GM12878 (cell line): Measurements from ENCODE around the gene ARHGAP30. TPM values are rescaled to one million over a fixed set of nuclear protein-coding genes. Genes with fewer than 3 reads are reported as not detected.
A peak's percentile ranks its signal among the peaks of the same experiment; 100 is the strongest.

ENCODE experiments used
- ATAC-seq: fragments of 200-7000 bp; cut with Tn5 transposase; 3 replicates; pipeline ENCODE4 v1.9.1; 2020; ENCODE audit warnings: mild to moderate bottlenecking, moderate library complexity
- BruUV-seq: library from RNA; stranded (reverse); fragments of 400-500 nt; replicated peaks from 2 replicates; lab custom pipeline; 2021; lab: Mats Ljungman, UMichigan
- CTCF ChIA-PET: fragments of 300-600 bp; sonication (Branson Sonifier 250); formaldehyde crosslinking; extraction: SDS; loops from one replicate; lab custom pipeline; 2021; ENCODE audit warnings: inconsistent platforms; lab: Yijun Ruan, JAX
- POLR2A ChIA-PET: fragments of 350-600 bp; formaldehyde crosslinking; extraction: SDS; loops from one replicate; lab custom pipeline; 2021; ENCODE audit warnings: inconsistent platforms; lab: Charles Lee
- RAD21 ChIA-PET: fragments of 300-600 bp; sonication (Branson Sonifier 250); formaldehyde crosslinking; loops from one replicate; lab custom pipeline; 2023; ENCODE audit warnings: antibody characterized with exemption; ENCODE audit not compliant: unreplicated experiment; lab: Charles Lee
- SMC1A ChIA-PET: fragments of 300-600 bp; sonication (Branson Sonifier 250); formaldehyde crosslinking; loops from one replicate; lab custom pipeline; 2023; ENCODE audit not compliant: unreplicated experiment, uncharacterized antibody; lab: Charles Lee
- DNase-seq: peaks from one replicate; pipeline ENCODE4 v3.0.0-alpha.2; 2011; ENCODE audit warnings: low read depth, low spot score
- FAIRE-seq: peaks from 3 replicates; lab custom pipeline; 2011; peaks lifted over from hg19 to GRCh38; lab: Jason Lieb, UNC
- H2AFZ ChIP-seq: 2 replicates; pipeline ENCODE4 v1.6.0; 2011; ENCODE audit warnings: low read depth, low read length, control low read depth; ENCODE audit not compliant: control insufficient read depth
- H3K27ac ChIP-seq: 2 replicates; pipeline ENCODE4 v1.5.1; 2011; ENCODE audit warnings: control low read depth; ENCODE audit not compliant: control insufficient read depth, insufficient read depth
- H3K27me3 ChIP-seq, 2 experiments: replicated peaks in 1 of 2; 2 replicates each; pipeline versions ENCODE4 v1.6.0 to v1.6.1; 2011; ENCODE audit warnings: low read length in 1 of 2; ENCODE audit not compliant: control insufficient read depth in 2 of 2, insufficient read depth in 2 of 2
- H3K36me3 ChIP-seq, 2 experiments: 2 replicates each; pipeline ENCODE4 v1.5.1; 2011; ENCODE audit warnings: low read length in 1 of 2; ENCODE audit not compliant: control insufficient read depth in 2 of 2, insufficient read depth in 2 of 2
- H3K4me1 ChIP-seq: 2 replicates; pipeline ENCODE4 v1.6.1; 2011; ENCODE audit warnings: mild to moderate bottlenecking, low read length, moderate library complexity, mixed read lengths; ENCODE audit not compliant: control insufficient read depth, insufficient read depth
- H3K4me2 ChIP-seq: 2 replicates; pipeline ENCODE4 v1.6.0; 2011; ENCODE audit warnings: control low read depth; ENCODE audit not compliant: control insufficient read depth, insufficient read depth
- H3K4me3 ChIP-seq: fragments of 200-600 bp; sonication (generic); 2 replicates; pipeline ENCODE4 v1.5.1; 2016
- H3K79me2 ChIP-seq: 2 replicates; pipeline ENCODE4 v1.6.0; 2011; ENCODE audit warnings: low read length; ENCODE audit not compliant: control insufficient read depth, insufficient read depth
- H3K9ac ChIP-seq: 2 replicates; pipeline ENCODE4 v1.8.0; 2011; ENCODE audit warnings: low read length, control low read depth, mixed read lengths; ENCODE audit not compliant: control insufficient read depth, insufficient read depth
- H3K9me3 ChIP-seq: replicated peaks from 3 replicates; pipeline ENCODE4 v1.5.1; 2011; ENCODE audit warnings: mild to moderate bottlenecking, low read length; ENCODE audit not compliant: control insufficient read depth, insufficient read depth
- H4K20me1 ChIP-seq: 2 replicates; pipeline ENCODE4 v1.6.0; 2011; ENCODE audit not compliant: control insufficient read depth, insufficient read depth
- FOXK2 ChIP-seq: fragments of 450-650 bp; IDR thresholded peaks from 2 replicates; pipeline ENCODE4 v1.6.1; 2017; ENCODE audit warnings: mild to moderate bottlenecking, moderate library complexity
- IKZF1 ChIP-seq: fragments of 450-650 bp; conservative IDR thresholded peaks from 2 replicates; pipeline ENCODE4 v1.6.1; 2017; ENCODE audit warnings: antibody characterized with exemption, mild to moderate bottlenecking
- PAX5 ChIP-seq: IDR thresholded peaks from 2 replicates; pipeline ENCODE4 v1.6.1; 2011; ENCODE audit warnings: low read depth, low read length, borderline replicate concordance
- POLR2AphosphoS5 ChIP-seq: IDR thresholded peaks from 2 replicates; pipeline ENCODE4 v1.6.1; 2011; ENCODE audit warnings: mild to moderate bottlenecking, low read length, inconsistent platforms
- RELA ChIP-seq: fragments of 450-650 bp; IDR thresholded peaks from 2 replicates; pipeline ENCODE4 v1.8.0; 2014; ENCODE audit warnings: borderline replicate concordance; ENCODE audit not compliant: partially characterized antibody
- TAF1 ChIP-seq: IDR thresholded peaks from 2 replicates; pipeline ENCODE4 v1.6.1; 2011; ENCODE audit warnings: mild to moderate bottlenecking, low read depth, low read length, borderline replicate concordance
- TARDBP ChIP-seq: IDR thresholded peaks from 2 replicates; pipeline ENCODE4 v1.6.1; 2016; ENCODE audit warnings: borderline replicate concordance
- WGBS: methylation state at CpG from one replicate; pipeline ENCODE4 v1.1.6; 2016; ENCODE audit warnings: low lambda C conversion rate; ENCODE audit not compliant: insufficient replicate concordance, insufficient coverage; ENCODE audit errors: missing lambda C conversion rate; 5-methylcytosine and 5-hydroxymethylcytosine counted together
- in situ Hi-C: fragments of 300-500 bp; cut with MboI; formaldehyde crosslinking; loops from 9 replicates; pipeline ENCODE4 v1.14.3; 2018; ENCODE audit warnings: mixed read lengths
- intact Hi-C: fragments of 100-400 bp; cut with micrococcal nuclease; formaldehyde crosslinking; loops from one replicate; pipeline ENCODE4 v1.14.2; 2022; ENCODE audit not compliant: unreplicated experiment
- polyA plus RNA-seq, 11 experiments: library from polyadenylated mRNA; depleted of rRNA in 4 of 11; unstranded in 6 of 11; stranded (reverse) in 5 of 11; fragments of >200 nt; fragmentation: Nextera tagmentation in 4 of 11; fragmentation: Illumina TruSeq in 1 of 11; extraction: Ambion mirVana in 4 of 11; extraction: Trizol in 1 of 11; gene quantifications; 1 replicate in 1 of 11; 2 replicates in 10 of 11; pipeline versions ENCODE4 v1.2.1 to v1.2.3, GENCODE V29; 2011 to 2016; ENCODE audit warnings: inconsistent platforms in 2 of 11, missing spikeins in 2 of 11, low read depth in 1 of 11
- total RNA-seq, 4 experiments: library from RNA; depleted of rRNA in 3 of 4; stranded (reverse); fragments of >200 nt in 3 of 4; fragmentation: Illumina TruSeq in 1 of 4; extraction: Trizol in 1 of 4; gene quantifications; 2 replicates each; pipeline versions ENCODE4 v1.2.1 to v1.2.3, GENCODE V29; 2013 to 2021
- TF ChIP-seq, protein P1 (sequence below): IDR thresholded peaks from 2 replicates; pipeline ENCODE4 v1.6.1; 2012; ENCODE audit warnings: improper control_type of control experiment, low read depth, low read length; ENCODE audit not compliant: insufficient replicate concordance
- TF ChIP-seq, protein P2 (sequence below): IDR thresholded peaks from 2 replicates; pipeline ENCODE4 v1.6.1; 2012; ENCODE audit warnings: low read depth, low read length, improper control_type of control experiment
- TF ChIP-seq, protein P3 (sequence below): IDR thresholded peaks from 2 replicates; pipeline ENCODE4 v1.6.1; 2011; ENCODE audit warnings: borderline replicate concordance, low read depth, mild to moderate bottlenecking, moderate library complexity, low read length; ENCODE audit not compliant: insufficient read depth, poor library complexity, severe bottlenecking
- TF ChIP-seq, protein P4 (sequence below): IDR thresholded peaks from 2 replicates; pipeline ENCODE4 v1.6.1; 2011; ENCODE audit warnings: low read depth, mild to moderate bottlenecking, low read length, moderate library complexity, borderline replicate concordance; ENCODE audit errors: extremely low read depth
- TF ChIP-seq, protein P5 (sequence below): fragments of 150-350 bp; IDR thresholded peaks from 2 replicates; pipeline ENCODE4 v1.6.1; 2014; ENCODE audit warnings: mild to moderate bottlenecking, low read depth, low read length

ARHGAP30 gene
- total and polyA plus RNA-seq, 10 of the 15 experiments (the other 5 are each of a cell fraction or from before 2014, with no cell fraction given), result 12.9 to 143 (median 76.3) TPM

DNA sequence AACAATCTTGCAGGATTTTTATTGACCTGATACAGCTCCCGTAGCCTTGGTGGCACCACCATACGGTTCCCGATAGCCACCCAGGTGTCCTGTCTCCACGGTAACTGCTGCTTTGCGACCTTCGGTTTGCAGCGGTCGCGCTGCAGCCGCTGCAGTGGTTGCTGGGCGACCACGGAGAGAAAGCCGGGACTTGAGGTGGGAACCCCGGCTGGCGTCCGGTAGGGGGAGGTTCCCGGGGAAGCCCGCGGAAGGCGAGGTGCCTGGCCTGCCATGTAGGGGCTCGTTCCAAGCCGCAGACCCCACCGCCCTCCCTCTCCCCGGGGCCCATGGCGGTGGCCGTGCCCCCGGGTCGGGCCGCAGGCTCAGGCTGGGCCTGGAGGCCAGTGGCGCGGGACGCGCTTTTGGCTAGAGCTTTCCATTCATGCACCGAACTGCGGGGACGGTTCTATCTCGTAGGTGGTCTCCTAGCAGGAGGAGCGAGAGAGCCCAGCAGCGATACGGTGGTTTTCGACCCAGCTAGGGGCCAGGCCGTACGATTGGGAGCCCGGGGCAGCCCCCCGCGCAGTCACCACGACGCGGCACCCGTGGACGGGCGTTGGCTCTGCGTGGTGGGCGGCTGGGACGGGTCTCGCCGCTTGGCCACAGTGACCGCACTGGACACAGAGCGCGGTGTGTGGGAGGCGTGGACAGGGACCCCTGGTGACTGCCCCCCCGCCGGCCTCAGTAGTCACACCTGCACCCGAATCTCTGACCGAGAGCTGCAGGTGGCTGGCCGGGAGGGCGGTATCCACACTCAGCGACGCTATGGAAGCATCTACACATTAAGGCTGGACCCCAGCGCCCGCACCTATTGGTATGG is 28.7 kb upstream of the ARHGAP30 start, which contains the start of gene KLHDC9:
Gene KLHDC9 (plus strand): TSS at position 152 of the 859 bp plus-strand sequence. CDS start 175 bp downstream, at position 327.
- WGBS, result 7% methylated on average over 71 of the region's 71 CpGs
- peak within 1 kb of the TSS; percentile 98 for H3K4me2 ChIP-seq
- TF ChIP-seq, protein P1, sequence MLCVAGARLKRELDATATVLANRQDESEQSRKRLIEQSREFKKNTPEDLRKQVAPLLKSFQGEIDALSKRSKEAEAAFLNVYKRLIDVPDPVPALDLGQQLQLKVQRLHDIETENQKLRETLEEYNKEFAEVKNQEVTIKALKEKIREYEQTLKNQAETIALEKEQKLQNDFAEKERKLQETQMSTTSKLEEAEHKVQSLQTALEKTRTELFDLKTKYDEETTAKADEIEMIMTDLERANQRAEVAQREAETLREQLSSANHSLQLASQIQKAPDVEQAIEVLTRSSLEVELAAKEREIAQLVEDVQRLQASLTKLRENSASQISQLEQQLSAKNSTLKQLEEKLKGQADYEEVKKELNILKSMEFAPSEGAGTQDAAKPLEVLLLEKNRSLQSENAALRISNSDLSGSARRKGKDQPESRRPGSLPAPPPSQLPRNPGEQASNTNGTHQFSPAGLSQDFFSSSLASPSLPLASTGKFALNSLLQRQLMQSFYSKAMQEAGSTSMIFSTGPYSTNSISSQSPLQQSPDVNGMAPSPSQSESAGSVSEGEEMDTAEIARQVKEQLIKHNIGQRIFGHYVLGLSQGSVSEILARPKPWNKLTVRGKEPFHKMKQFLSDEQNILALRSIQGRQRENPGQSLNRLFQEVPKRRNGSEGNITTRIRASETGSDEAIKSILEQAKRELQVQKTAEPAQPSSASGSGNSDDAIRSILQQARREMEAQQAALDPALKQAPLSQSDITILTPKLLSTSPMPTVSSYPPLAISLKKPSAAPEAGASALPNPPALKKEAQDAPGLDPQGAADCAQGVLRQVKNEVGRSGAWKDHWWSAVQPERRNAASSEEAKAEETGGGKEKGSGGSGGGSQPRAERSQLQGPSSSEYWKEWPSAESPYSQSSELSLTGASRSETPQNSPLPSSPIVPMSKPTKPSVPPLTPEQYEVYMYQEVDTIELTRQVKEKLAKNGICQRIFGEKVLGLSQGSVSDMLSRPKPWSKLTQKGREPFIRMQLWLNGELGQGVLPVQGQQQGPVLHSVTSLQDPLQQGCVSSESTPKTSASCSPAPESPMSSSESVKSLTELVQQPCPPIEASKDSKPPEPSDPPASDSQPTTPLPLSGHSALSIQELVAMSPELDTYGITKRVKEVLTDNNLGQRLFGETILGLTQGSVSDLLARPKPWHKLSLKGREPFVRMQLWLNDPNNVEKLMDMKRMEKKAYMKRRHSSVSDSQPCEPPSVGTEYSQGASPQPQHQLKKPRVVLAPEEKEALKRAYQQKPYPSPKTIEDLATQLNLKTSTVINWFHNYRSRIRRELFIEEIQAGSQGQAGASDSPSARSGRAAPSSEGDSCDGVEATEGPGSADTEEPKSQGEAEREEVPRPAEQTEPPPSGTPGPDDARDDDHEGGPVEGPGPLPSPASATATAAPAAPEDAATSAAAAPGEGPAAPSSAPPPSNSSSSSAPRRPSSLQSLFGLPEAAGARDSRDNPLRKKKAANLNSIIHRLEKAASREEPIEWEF, result peak; percentile 80
- TF ChIP-seq, protein P2, sequence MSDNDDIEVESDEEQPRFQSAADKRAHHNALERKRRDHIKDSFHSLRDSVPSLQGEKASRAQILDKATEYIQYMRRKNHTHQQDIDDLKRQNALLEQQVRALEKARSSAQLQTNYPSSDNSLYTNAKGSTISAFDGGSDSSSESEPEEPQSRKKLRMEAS, result peak; percentile 27; the same call in 1 of the 2 replicates
- TF ChIP-seq POLR2AphosphoS5 (peak; percentile 35; the same call in 1 of the 2 replicates), TARDBP (no peak), IKZF1 (no peak), FOXK2 (no peak), RELA (peak; percentile 56), PAX5 (peak; percentile 57; the same call in 1 of the 2 replicates), TAF1 (no peak)
- TF ChIP-seq, protein P3, sequence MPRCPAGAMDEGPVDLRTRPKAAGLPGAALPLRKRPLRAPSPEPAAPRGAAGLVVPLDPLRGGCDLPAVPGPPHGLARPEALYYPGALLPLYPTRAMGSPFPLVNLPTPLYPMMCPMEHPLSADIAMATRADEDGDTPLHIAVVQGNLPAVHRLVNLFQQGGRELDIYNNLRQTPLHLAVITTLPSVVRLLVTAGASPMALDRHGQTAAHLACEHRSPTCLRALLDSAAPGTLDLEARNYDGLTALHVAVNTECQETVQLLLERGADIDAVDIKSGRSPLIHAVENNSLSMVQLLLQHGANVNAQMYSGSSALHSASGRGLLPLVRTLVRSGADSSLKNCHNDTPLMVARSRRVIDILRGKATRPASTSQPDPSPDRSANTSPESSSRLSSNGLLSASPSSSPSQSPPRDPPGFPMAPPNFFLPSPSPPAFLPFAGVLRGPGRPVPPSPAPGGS, result peak; percentile 59
- TF ChIP-seq, protein P4, sequence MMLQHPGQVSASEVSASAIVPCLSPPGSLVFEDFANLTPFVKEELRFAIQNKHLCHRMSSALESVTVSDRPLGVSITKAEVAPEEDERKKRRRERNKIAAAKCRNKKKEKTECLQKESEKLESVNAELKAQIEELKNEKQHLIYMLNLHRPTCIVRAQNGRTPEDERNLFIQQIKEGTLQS, result peak; percentile 93
- TF ChIP-seq, protein P5, sequence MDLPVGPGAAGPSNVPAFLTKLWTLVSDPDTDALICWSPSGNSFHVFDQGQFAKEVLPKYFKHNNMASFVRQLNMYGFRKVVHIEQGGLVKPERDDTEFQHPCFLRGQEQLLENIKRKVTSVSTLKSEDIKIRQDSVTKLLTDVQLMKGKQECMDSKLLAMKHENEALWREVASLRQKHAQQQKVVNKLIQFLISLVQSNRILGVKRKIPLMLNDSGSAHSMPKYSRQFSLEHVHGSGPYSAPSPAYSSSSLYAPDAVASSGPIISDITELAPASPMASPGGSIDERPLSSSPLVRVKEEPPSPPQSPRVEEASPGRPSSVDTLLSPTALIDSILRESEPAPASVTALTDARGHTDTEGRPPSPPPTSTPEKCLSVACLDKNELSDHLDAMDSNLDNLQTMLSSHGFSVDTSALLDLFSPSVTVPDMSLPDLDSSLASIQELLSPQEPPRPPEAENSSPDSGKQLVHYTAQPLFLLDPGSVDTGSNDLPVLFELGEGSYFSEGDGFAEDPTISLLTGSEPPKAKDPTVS, result peak; percentile 60; the same call in 1 of the 2 replicates

More for the DNA sequence above, 28.7 kb upstream of the ARHGAP30 start, which contains the start of gene KLHDC9:
- BruUV-seq, result no TSS peak
- CTCF ChIA-PET, result interaction anchor here (0.6 to 7.6 kb wide), 29 partner anchors 11 to 285 kb away, joined by 3 to 181 read pairs (median 5); partner anchors contain the start of genes ARHGAP30, ITLN2, NIT1 and PFDN2
- Histone ChIP-seq H3K4me3 (peak within 1 kb of the TSS; percentile 74), H2AFZ (peak within 1 kb of the TSS; percentile 93), H4K20me1 (no peaks in the 10 kb centered on the region), H3K4me1 (peaks cover 29% of the 10 kb centered on the region), H3K79me2 (no peaks in the 10 kb centered on the region), H3K36me3 (peaks cover 4 to 11% of the 10 kb centered on the region in 2 experiments), H3K27ac (peak within 1 kb of the TSS; percentile 66), H3K27me3 (no peaks in the 10 kb centered on the region), H3K9ac (peak within 1 kb of the TSS; percentile 70), H3K9me3 (no peaks in the 10 kb centered on the region)
- peak; percentile 91 for ATAC-seq
- RAD21 ChIA-PET, result interaction anchor here (0.6 to 6.7 kb wide), 20 partner anchors 28 to 316 kb away, joined by 3 to 90 read pairs (median 4); partner anchors contain the start of genes ARHGAP30, F11R, TSTD1 and USF1
- peak; percentile 87 for DNase-seq
- in situ Hi-C loops (no loop called here), intact Hi-C loops (no loop called here)
- SMC1A ChIA-PET, result interaction anchor here (0.6 to 7.0 kb wide), 25 partner anchors 10 to 261 kb away, joined by 3 to 110 read pairs (median 6); partner anchors contain the start of genes ARHGAP30, F11R, ITLN2 and USF1
- FAIRE-seq, result peak; percentile 78
- POLR2A ChIA-PET, result interaction anchor here (0.6 to 5.6 kb wide), 9 partner anchors 14 to 101 kb away, joined by 3 to 66 read pairs (median 5); partner anchors contain the start of genes ARHGAP30, NIT1, PFDN2 and USF1
